Measurements from ENCODE around the gene SPX.

DNA sequence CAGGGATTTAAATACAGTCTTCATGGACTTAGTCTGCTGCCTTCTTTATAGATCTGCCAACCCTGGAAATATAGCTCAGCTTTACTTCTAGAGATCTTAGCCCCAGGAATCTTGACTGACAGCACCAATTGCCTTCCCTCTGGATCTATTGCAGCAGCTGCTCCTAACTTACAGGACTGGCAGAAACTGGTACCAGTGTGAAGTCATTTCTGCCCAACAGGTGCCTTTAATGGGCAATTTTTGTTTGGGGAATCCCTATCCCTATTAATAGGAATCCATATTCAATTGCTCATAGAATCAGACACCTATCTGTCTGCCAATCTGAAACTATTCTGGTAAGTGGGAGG lies 27.2 kb downstream of the SPX start:
- TF ChIP-seq, protein P1, sequence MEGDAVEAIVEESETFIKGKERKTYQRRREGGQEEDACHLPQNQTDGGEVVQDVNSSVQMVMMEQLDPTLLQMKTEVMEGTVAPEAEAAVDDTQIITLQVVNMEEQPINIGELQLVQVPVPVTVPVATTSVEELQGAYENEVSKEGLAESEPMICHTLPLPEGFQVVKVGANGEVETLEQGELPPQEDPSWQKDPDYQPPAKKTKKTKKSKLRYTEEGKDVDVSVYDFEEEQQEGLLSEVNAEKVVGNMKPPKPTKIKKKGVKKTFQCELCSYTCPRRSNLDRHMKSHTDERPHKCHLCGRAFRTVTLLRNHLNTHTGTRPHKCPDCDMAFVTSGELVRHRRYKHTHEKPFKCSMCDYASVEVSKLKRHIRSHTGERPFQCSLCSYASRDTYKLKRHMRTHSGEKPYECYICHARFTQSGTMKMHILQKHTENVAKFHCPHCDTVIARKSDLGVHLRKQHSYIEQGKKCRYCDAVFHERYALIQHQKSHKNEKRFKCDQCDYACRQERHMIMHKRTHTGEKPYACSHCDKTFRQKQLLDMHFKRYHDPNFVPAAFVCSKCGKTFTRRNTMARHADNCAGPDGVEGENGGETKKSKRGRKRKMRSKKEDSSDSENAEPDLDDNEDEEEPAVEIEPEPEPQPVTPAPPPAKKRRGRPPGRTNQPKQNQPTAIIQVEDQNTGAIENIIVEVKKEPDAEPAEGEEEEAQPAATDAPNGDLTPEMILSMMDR (IDR thresholded peaks at IDR 0.05), result no peak
- TF ChIP-seq EZH2 (IDR thresholded peaks at IDR 0.05) (no peak), EZH2phosphoT487 (IDR thresholded peaks at IDR 0.05) (no peak)

Data from neural progenitor cell (in vitro differentiated cells).